Mesenchymal stem cell (in vitro differentiated cells and primary cell): ENCODE results near the gene NAP1L1.
A peak's percentile ranks its signal among the peaks of the same experiment; 100 is the strongest.

ENCODE experiments used
- DNase-seq: peaks from one replicate; pipeline ENCODE4 v3.0.0-alpha.2; 2013
- H2AFZ ChIP-seq: one replicate; pipeline ENCODE4 v1.6.1; 2013; ENCODE audit warnings: low read depth, mild to moderate bottlenecking, control low read depth, inconsistent platforms, low read length, moderate library complexity
- H2AK5ac ChIP-seq: 2 replicates; pipeline ENCODE4 v1.6.1; 2013; ENCODE audit warnings: low read length, moderate library complexity, mild to moderate bottlenecking, inconsistent platforms; ENCODE audit not compliant: severe bottlenecking
- H2BK120ac ChIP-seq: one replicate; pipeline ENCODE4 v1.6.1; 2013; ENCODE audit warnings: low read depth, mild to moderate bottlenecking, inconsistent platforms, low read length, moderate library complexity
- H2BK12ac ChIP-seq, 2 experiments: one replicate each; pipeline ENCODE4 v1.6.1; 2013; ENCODE audit warnings: inconsistent platforms in 2 of 2, low read length in 2 of 2, mild to moderate bottlenecking in 2 of 2, moderate library complexity in 2 of 2, control low read depth in 1 of 2
- H2BK15ac ChIP-seq: one replicate; pipeline ENCODE4 v1.6.1; 2013; ENCODE audit warnings: mild to moderate bottlenecking, low read depth, inconsistent platforms; ENCODE audit not compliant: poor library complexity, severe bottlenecking
- H2BK5ac ChIP-seq: 2 replicates; pipeline ENCODE4 v1.6.1; 2013; ENCODE audit warnings: low read depth, mild to moderate bottlenecking, low read length, control low read depth, inconsistent platforms; ENCODE audit not compliant: poor library complexity, severe bottlenecking
- H3K14ac ChIP-seq, 2 experiments: one replicate each; pipeline ENCODE4 v1.6.1; 2013; ENCODE audit warnings: inconsistent platforms in 2 of 2, low read length in 2 of 2, control low read depth in 1 of 2, mild to moderate bottlenecking in 1 of 2, moderate library complexity in 1 of 2
- H3K18ac ChIP-seq, 2 experiments: one replicate each; pipeline ENCODE4 v1.6.1; 2013; ENCODE audit warnings: inconsistent platforms in 2 of 2, low read length in 2 of 2, control low read depth in 1 of 2, low read depth in 1 of 2, mild to moderate bottlenecking in 1 of 2
- H3K23ac ChIP-seq, 2 experiments: one replicate each; pipeline ENCODE4 v1.6.1; 2013; ENCODE audit warnings: inconsistent platforms in 2 of 2, low read length in 2 of 2, mild to moderate bottlenecking in 2 of 2, moderate library complexity in 2 of 2, control low read depth in 1 of 2
- H3K27ac ChIP-seq: 2 replicates; pipeline ENCODE4 v1.5.1; 2013; ENCODE audit warnings: mild to moderate bottlenecking, moderate library complexity, low read length, control low read depth, inconsistent platforms; ENCODE audit not compliant: poor library complexity, severe bottlenecking
- H3K27me3 ChIP-seq, 2 experiments: 2 replicates each; pipeline versions ENCODE4 v1.6.1 to v1.7.0; 2013; ENCODE audit warnings: low read length in 2 of 2, mild to moderate bottlenecking in 2 of 2, moderate library complexity in 2 of 2, control low read depth in 1 of 2, inconsistent platforms in 1 of 2; ENCODE audit not compliant: control insufficient read depth in 1 of 2, insufficient read depth in 1 of 2
- H3K36me3 ChIP-seq, 2 experiments: 2 replicates each; pipeline versions ENCODE4 v1.6.1 to v1.7.0; 2013; ENCODE audit warnings: low read length in 2 of 2, control low read depth in 1 of 2, inconsistent platforms in 1 of 2, low read depth in 1 of 2, mild to moderate bottlenecking in 1 of 2; ENCODE audit not compliant: insufficient read depth in 2 of 2, control insufficient read depth in 1 of 2
- H3K4ac ChIP-seq, 2 experiments: one replicate each; pipeline ENCODE4 v1.6.1; 2013; ENCODE audit warnings: inconsistent platforms in 2 of 2, low read length in 2 of 2, mild to moderate bottlenecking in 2 of 2, moderate library complexity in 2 of 2, control low read depth in 1 of 2, low read depth in 1 of 2
- H3K4me1 ChIP-seq: 2 replicates; pipeline ENCODE4 v1.6.1; 2013; ENCODE audit warnings: low read depth, low read length, control low read depth; ENCODE audit not compliant: control insufficient read depth, insufficient read depth
- H3K4me2 ChIP-seq: 2 replicates; pipeline ENCODE4 v1.6.1; 2013; ENCODE audit warnings: low read length, mild to moderate bottlenecking, inconsistent platforms; ENCODE audit not compliant: poor library complexity, severe bottlenecking
- H3K4me3 ChIP-seq, 2 experiments: 2 replicates each; pipeline versions ENCODE4 v1.5.1 to v1.7.0; 2013; ENCODE audit warnings: low read length in 2 of 2, mild to moderate bottlenecking in 2 of 2, control low read depth in 1 of 2, low read depth in 1 of 2; ENCODE audit not compliant: insufficient read depth in 1 of 2
- H3K79me1 ChIP-seq: replicated peaks from 2 replicates; pipeline ENCODE4 v1.6.1; 2013; ENCODE audit warnings: mild to moderate bottlenecking, control low read depth, low read length, inconsistent platforms; ENCODE audit not compliant: poor library complexity, severe bottlenecking
- H3K9ac ChIP-seq: 2 replicates; pipeline ENCODE4 v1.7.0; 2013; ENCODE audit warnings: mild to moderate bottlenecking, low read length, moderate library complexity
- H3K9me3 ChIP-seq: 2 replicates; pipeline ENCODE4 v1.7.0; 2013; ENCODE audit warnings: mild to moderate bottlenecking, low read length; ENCODE audit not compliant: control insufficient read depth
- H4K8ac ChIP-seq: one replicate; pipeline ENCODE4 v1.6.1; 2013; ENCODE audit warnings: inconsistent platforms, mild to moderate bottlenecking, low read length, moderate library complexity
- H4K91ac ChIP-seq: one replicate; pipeline ENCODE4 v1.6.1; 2013; ENCODE audit warnings: mild to moderate bottlenecking, low read length, inconsistent platforms
- WGBS: methylation state at CpG from one replicate; pipeline ENCODE4 v1.1.7; 2013; ENCODE audit warnings: mixed read lengths; 5-methylcytosine and 5-hydroxymethylcytosine counted together

The NAP1L1 gene

GRCh38 chr12:76083246-76083903, 1.1 kb downstream of the NAP1L1 start:
- 3% methylated on average over 14 of the region's 14 CpGs for WGBS
- H3K4me2 ChIP-seq, result peak overlapping the region; percentile 80
- peaks cover 7 to 24% of the 10 kb centered on the region in 2 experiments for H3K36me3 ChIP-seq
- no peak for DNase-seq
- no peak overlapping the region for H2BK12ac ChIP-seq
- H3K9me3 ChIP-seq, result peaks cover 14% of the 10 kb centered on the region
- peak overlapping the region; percentile 82 for H3K27ac ChIP-seq
- no peaks in the 10 kb centered on the region for H3K79me1 ChIP-seq
- no peak overlapping the region for H4K8ac ChIP-seq
- no peak overlapping the region for H2BK120ac ChIP-seq
- H3K23ac ChIP-seq, result no peak overlapping the region
- H3K4ac ChIP-seq, result no peak overlapping the region
- H4K91ac ChIP-seq, result no peak overlapping the region
- no peak overlapping the region for H3K14ac ChIP-seq
- peak overlapping the region; percentile 43 to 62 for H3K18ac ChIP-seq
- H3K4me3 ChIP-seq, result peak overlapping the region; percentile 84 to 96
- H3K27me3 ChIP-seq, result no peaks in the 10 kb centered on the region
- H2AK5ac ChIP-seq, result no peak overlapping the region
- H2BK15ac ChIP-seq, result peak overlapping the region; percentile 100
- H2BK5ac ChIP-seq, result no peak overlapping the region
- peaks cover 3% of the 10 kb centered on the region for H3K4me1 ChIP-seq
- H3K9ac ChIP-seq, result peak overlapping the region; percentile 99
- no peak overlapping the region for H2AFZ ChIP-seq

- Histone ChIP-seq H3K27me3 (no peaks in the 10 kb centered on the region), H2BK15ac (no peak overlapping the region)
Observed at GRCh38 chr12:76081909-76082308, 2.6 kb downstream of the NAP1L1 start.

GRCh38 chr12:76080729-76081415, 3.6 kb downstream of the NAP1L1 start:
- Histone ChIP-seq H3K18ac (no peak overlapping the region), H3K14ac (no peak overlapping the region), H2BK120ac (no peak overlapping the region), H2BK5ac (no peak overlapping the region), H3K36me3 (peaks cover 7 to 39% of the 10 kb centered on the region in 2 experiments), H2AK5ac (no peak overlapping the region), H3K4me1 (peaks cover 3% of the 10 kb centered on the region), H2BK15ac (no peak overlapping the region), H3K27ac (no peak overlapping the region), H3K79me1 (no peaks in the 10 kb centered on the region), H2AFZ (no peak overlapping the region), H3K9me3 (peaks cover 20% of the 10 kb centered on the region), H3K9ac (no peak overlapping the region), H3K23ac (no peak overlapping the region), H3K4me2 (peak overlapping the region; percentile 11), H3K4me3 (no peak overlapping the region), H3K4ac (no peak overlapping the region), H2BK12ac (no peak overlapping the region), H3K27me3 (no peaks in the 10 kb centered on the region), H4K91ac (no peak overlapping the region), H4K8ac (no peak overlapping the region)
- 42% methylated on average over 2 of the region's 6 CpGs for WGBS
- DNase-seq, result peak; percentile 60

More at GRCh38 chr12:76081909-76082308, 2.6 kb downstream of the NAP1L1 start:
- Histone ChIP-seq H2AK5ac (no peak overlapping the region), H3K18ac (no peak overlapping the region), H4K91ac (no peak overlapping the region), H3K79me1 (no peaks in the 10 kb centered on the region), H3K23ac (no peak overlapping the region), H2AFZ (no peak overlapping the region), H3K9me3 (peaks cover 20% of the 10 kb centered on the region), H3K27ac (no peak overlapping the region), H4K8ac (no peak overlapping the region), H3K4me1 (peaks cover 3% of the 10 kb centered on the region), H2BK5ac (no peak overlapping the region), H3K4ac (no peak overlapping the region), H2BK120ac (no peak overlapping the region), H3K14ac (no peak overlapping the region), H3K36me3 (peaks cover 7 to 33% of the 10 kb centered on the region in 2 experiments), H3K4me2 (no peak overlapping the region), H2BK12ac (no peak overlapping the region), H3K4me3 (peak overlapping the region in 1 of 2 experiments; percentile 96), H3K9ac (peak overlapping the region; percentile 99)
- DNase-seq, result peak; percentile 1

GRCh38 chr12:76080017-76080728, 4.3 kb downstream of the NAP1L1 start:
- no peak overlapping the region for H3K14ac ChIP-seq
- no peak overlapping the region for H2BK12ac ChIP-seq
- peak overlapping the region; percentile 11 for H3K4me2 ChIP-seq
- no peak overlapping the region for H3K4me3 ChIP-seq
- H2AFZ ChIP-seq, result no peak overlapping the region
- H3K23ac ChIP-seq, result no peak overlapping the region
- no peaks in the 10 kb centered on the region for H3K27me3 ChIP-seq
- H2BK5ac ChIP-seq, result no peak overlapping the region
- H4K91ac ChIP-seq, result no peak overlapping the region
- WGBS, result 80% methylated on average over 1 of the region's 2 CpGs
- no peaks in the 10 kb centered on the region for H3K79me1 ChIP-seq
- peaks cover 20% of the 10 kb centered on the region for H3K9me3 ChIP-seq
- H3K18ac ChIP-seq, result no peak overlapping the region
- H3K27ac ChIP-seq, result no peak overlapping the region
- peak; percentile 89 for DNase-seq
- H2BK15ac ChIP-seq, result no peak overlapping the region
- no peak overlapping the region for H2BK120ac ChIP-seq
- H4K8ac ChIP-seq, result no peak overlapping the region
- H3K4me1 ChIP-seq, result peaks cover 3% of the 10 kb centered on the region
- H3K36me3 ChIP-seq, result peaks cover 7 to 41% of the 10 kb centered on the region in 2 experiments
- H3K9ac ChIP-seq, result no peak overlapping the region
- H2AK5ac ChIP-seq, result no peak overlapping the region
- H3K4ac ChIP-seq, result no peak overlapping the region
